ENCODE data around the gene PLEKHG4. TPM values are rescaled to one million over a fixed set of nuclear protein-coding genes. Genes with fewer than 3 reads are reported as not detected.

PLEKHG4 gene
- total and polyA plus RNA-seq, 9 of the 15 experiments (the other 6 are each of a cell fraction or from before 2014, with no cell fraction given): 3.7 to 36.8 (median 17.9) TPM

GRCh38 chr16:67244387-67245185 lies 34.7 kb upstream of the PLEKHG4 start (continued):
- TF ChIP-seq ZNF518B (CRISPR knock-in tag; IDR thresholded peaks at IDR 0.05): no peak
- TF ChIP-seq KAT7 (CRISPR knock-in tag; IDR thresholded peaks at IDR 0.05; ENCODE audit: borderline replicate concordance): no peak
- peak; percentile 40; the same call in 1 of the 2 replicates for TF ChIP-seq SMARCE1 (IDR thresholded peaks at IDR 0.05)
- TF ChIP-seq NUFIP1 (IDR thresholded peaks at IDR 0.05; ENCODE audit: partially characterized antibody): no peak
- 0 out of 2 replicates have a peak, but pooled peaks have one; percentile 24 for TF ChIP-seq POLR2G (IDR thresholded peaks at IDR 0.05; ENCODE audit: low read depth, low read length)
- TF ChIP-seq ZNF174 (CRISPR knock-in tag; IDR thresholded peaks at IDR 0.05): no peak
- no peak for TF ChIP-seq HMGXB4 (CRISPR knock-in tag; IDR thresholded peaks at IDR 0.05)
- TF ChIP-seq FOXK2 (conservative IDR thresholded peaks at IDR 0.05 in 1 of 2, IDR thresholded peaks at IDR 0.05 in 1 of 2; ENCODE audit: low read depth in 2 of 2): 0 out of 4 replicates have a peak, but pooled peaks of 1 of the 2 experiments have one; percentile 38
- TF ChIP-seq ARID1B (IDR thresholded peaks at IDR 0.05): peak; percentile 14; the same call in 1 of the 2 replicates
- TF ChIP-seq ZNF274 (IDR thresholded peaks at IDR 0.05; ENCODE audit: borderline replicate concordance, low read depth, low read length): no peak
- TF ChIP-seq PURB (CRISPR knock-in tag; IDR thresholded peaks at IDR 0.05; ENCODE audit: low read depth): no peak
- no peak for TF ChIP-seq E2F4 (CRISPR knock-in tag; IDR thresholded peaks at IDR 0.05; ENCODE audit: low read depth)
- no peak; the same call in 1 of the 2 replicates for TF ChIP-seq GATAD2A (IDR thresholded peaks at IDR 0.05)
- peak; percentile 85 for TF ChIP-seq JUND (IDR thresholded peaks at IDR 0.05; ENCODE audit: borderline replicate concordance, low read depth, low read length)
- TF ChIP-seq JUND (tag; IDR thresholded peaks at IDR 0.05; ENCODE audit: borderline replicate concordance, low read depth, low read length): peak; percentile 79; the same call in 1 of the 3 replicates
- TF ChIP-seq FOXP4 (CRISPR knock-in tag; IDR thresholded peaks at IDR 0.05; ENCODE audit: borderline replicate concordance): no peak
- no peak for TF ChIP-seq IRF1 (CRISPR knock-in tag; IDR thresholded peaks at IDR 0.05; ENCODE audit: borderline replicate concordance)
- no peak for TF ChIP-seq MCM3 (IDR thresholded peaks at IDR 0.05)
